ENCODE data around the gene SGMS1. TPM values are rescaled to one million over a fixed set of nuclear protein-coding genes. Genes with fewer than 3 reads are reported as not detected.

The SGMS1 gene
- polyA plus RNA-seq, 1 experiment: 21.1 TPM

DNA sequence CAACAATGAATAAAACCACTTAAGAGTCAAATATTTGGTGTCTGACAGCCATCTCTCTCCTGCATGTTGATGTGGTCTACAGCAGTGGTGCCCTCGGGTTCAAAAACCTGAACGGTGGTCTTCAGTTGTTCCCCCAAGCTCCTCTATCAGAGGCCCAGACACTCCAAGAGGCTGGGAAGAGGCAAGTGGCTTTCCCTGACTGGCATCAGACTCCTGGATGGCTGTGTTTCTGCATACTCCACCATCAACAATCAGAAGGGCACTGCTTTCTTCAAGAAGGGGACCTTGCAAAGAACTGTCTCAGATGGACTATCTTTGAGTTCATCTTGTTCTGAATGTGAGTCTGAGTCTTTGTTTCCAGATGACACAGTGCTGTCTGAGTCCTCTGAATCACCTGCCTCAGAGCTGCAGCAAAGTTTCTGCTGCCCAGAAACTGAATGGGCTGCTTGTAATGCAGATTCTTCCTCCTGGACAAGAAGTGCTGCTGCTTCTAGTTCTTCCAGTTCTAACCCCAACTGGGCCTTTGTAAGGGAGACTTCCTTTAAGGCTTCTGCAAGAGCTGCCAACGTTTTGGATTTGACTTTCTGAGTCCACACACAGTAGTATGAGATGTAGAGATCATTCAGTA is 5.9 kb upstream of the SGMS1 start:
- H3K27me3 ChIP-seq (ENCODE audit: control insufficient read depth, insufficient read depth, low read length): no peaks in the 10 kb centered on the region
- POLR2A ChIA-PET: no interaction called here
- H3K4me3 ChIP-seq (ENCODE audit: low read depth, low read length): no peak overlapping the region
- TF ChIP-seq, protein P1, sequence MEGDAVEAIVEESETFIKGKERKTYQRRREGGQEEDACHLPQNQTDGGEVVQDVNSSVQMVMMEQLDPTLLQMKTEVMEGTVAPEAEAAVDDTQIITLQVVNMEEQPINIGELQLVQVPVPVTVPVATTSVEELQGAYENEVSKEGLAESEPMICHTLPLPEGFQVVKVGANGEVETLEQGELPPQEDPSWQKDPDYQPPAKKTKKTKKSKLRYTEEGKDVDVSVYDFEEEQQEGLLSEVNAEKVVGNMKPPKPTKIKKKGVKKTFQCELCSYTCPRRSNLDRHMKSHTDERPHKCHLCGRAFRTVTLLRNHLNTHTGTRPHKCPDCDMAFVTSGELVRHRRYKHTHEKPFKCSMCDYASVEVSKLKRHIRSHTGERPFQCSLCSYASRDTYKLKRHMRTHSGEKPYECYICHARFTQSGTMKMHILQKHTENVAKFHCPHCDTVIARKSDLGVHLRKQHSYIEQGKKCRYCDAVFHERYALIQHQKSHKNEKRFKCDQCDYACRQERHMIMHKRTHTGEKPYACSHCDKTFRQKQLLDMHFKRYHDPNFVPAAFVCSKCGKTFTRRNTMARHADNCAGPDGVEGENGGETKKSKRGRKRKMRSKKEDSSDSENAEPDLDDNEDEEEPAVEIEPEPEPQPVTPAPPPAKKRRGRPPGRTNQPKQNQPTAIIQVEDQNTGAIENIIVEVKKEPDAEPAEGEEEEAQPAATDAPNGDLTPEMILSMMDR (IDR thresholded peaks at IDR 0.05; ENCODE audit: insufficient read depth, low read depth, low read length): no peak
- DNase-seq (ENCODE audit: low read depth): no peak
- H3K36me3 ChIP-seq (ENCODE audit: control insufficient read depth, insufficient read depth, low read length): no peaks in the 10 kb centered on the region
- CTCF ChIA-PET: no interaction called here

DNA sequence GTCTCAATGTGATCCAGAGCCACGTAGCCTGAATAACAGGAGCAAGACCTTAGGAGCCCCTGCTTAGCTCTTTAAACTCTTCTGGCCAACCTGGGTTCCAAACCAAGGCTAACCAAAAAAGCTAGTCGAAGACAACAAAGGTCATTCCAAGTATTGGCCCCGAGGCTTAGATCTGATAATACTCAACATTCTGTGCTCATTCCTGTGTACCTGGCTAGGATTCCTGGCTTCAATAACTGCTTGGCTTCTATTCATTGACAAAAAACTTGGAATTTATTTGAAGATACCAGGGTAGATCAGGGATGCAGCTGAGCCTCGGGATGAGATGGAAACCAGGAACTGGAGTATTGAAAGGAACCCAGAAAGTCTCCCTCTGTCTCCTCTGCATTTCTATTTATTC is 4.1 kb upstream of the SGMS1 start:
- Histone ChIP-seq H3K4me3 (ENCODE audit: low read depth, low read length) (no peak overlapping the region), H3K36me3 (ENCODE audit: control insufficient read depth, insufficient read depth, low read length) (no peaks in the 10 kb centered on the region), H3K27me3 (ENCODE audit: control insufficient read depth, insufficient read depth, low read length) (no peaks in the 10 kb centered on the region)
- CTCF ChIA-PET: no interaction called here
- TF ChIP-seq, protein P1 (IDR thresholded peaks at IDR 0.05; ENCODE audit: insufficient read depth, low read depth, low read length): no peak
- DNase-seq (ENCODE audit: low read depth): no peak
- POLR2A ChIA-PET: no interaction called here

DNA sequence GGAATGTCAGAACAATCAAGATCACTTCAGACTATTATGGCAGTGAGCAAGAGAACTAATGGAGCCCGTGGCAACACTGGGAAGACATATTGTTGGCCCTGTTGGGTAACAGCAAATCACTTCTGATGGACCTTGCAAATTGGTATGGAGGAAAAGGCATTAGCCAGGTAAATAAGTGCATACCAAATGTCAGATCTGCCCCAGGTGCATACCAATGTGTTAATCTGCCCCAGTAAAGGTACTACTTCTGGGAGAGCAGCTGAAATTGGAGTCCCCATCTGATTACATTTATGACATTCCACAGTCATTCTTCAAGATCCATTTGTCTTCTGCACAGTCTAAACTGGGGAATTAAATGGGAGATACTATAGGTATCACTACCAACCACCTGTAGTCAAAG is 3.7 kb upstream of the SGMS1 start:
- no peak overlapping the region for H3K4me3 ChIP-seq (ENCODE audit: low read depth, low read length)
- POLR2A ChIA-PET: no interaction called here
- CTCF ChIA-PET: no interaction called here
- no peaks in the 10 kb centered on the region for H3K36me3 ChIP-seq (ENCODE audit: control insufficient read depth, insufficient read depth, low read length)
- no peaks in the 10 kb centered on the region for H3K27me3 ChIP-seq (ENCODE audit: control insufficient read depth, insufficient read depth, low read length)
- no peak for DNase-seq (ENCODE audit: low read depth)
- TF ChIP-seq, protein P1 (IDR thresholded peaks at IDR 0.05; ENCODE audit: insufficient read depth, low read depth, low read length): no peak

DNA sequence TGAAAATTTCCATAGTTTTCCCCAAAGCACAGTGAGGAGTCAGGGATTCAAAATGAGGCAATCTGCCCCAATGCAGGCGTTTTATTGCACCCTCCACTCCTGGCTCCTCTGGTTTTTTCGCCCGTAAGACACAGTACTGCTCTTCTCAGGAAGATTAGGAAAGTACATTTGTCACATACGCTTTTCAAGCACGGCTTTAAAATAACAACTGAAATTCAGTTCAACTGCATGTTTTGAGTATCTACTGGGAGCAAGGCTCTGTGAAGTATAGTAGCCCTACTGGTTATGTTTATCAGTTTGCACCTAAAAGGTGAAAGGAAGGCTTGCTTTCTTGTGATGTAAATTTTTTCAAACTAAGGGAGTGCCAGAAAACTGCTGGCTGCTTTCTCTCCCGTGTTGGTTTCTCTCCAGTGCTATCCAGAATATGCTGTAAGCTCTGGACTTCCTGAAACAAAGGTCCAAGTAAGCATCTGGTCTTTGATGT is 1.9 kb upstream of the SGMS1 start:
- ChIA-PET CTCF (interaction anchor here (0.6 to 1.3 kb wide), 6 partner anchors 11 to 325 kb away, joined by 3 to 5 read pairs (median 3); no protein-coding TSS in a partner anchor), POLR2A (no interaction called here)
- no peaks in the 10 kb centered on the region for H3K36me3 ChIP-seq (ENCODE audit: control insufficient read depth, insufficient read depth, low read length)
- peak overlapping the region; percentile 73 for H3K4me3 ChIP-seq (ENCODE audit: low read depth, low read length)
- no peak for DNase-seq (ENCODE audit: low read depth)
- TF ChIP-seq, protein P1 (IDR thresholded peaks at IDR 0.05; ENCODE audit: insufficient read depth, low read depth, low read length): no peak
- no peaks in the 10 kb centered on the region for H3K27me3 ChIP-seq (ENCODE audit: control insufficient read depth, insufficient read depth, low read length)

DNA sequence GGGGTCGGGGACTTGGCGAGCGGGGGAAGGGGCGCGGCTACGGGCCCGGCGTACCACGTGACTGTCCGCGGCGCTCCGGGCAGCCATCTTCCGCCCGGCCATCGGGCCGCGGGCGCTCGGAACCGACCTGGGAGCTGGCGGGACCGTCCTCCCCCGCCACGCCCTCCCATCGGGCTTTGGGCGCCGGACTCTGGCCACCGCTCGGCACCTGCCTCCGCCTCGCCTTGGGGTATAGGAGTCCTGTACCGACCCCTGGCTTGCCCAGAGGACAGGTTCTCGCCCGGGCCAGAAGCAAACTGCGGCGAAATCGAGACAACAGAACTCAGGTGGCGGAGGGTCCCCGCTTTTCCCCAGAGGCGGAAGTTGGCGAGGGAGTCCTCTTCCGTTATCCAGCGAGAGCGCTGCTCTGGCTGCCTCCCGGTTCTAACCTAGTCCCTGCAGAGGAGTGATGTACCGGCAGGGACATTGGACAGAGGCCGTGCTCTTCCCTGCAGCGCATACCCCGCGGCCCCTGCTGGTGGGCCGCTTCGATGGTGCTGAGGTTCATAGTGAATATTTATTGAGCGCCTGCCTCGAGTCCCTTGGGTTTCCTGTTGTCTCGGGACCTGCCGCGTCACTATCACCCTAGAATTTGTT is 1.2 kb upstream of the SGMS1 start:
- POLR2A ChIA-PET: interaction anchor here (0.7 kb wide), 1 partner anchor 299 kb away, joined by 4 read pairs; no protein-coding TSS in a partner anchor
- H3K36me3 ChIP-seq (ENCODE audit: control insufficient read depth, insufficient read depth, low read length): no peaks in the 10 kb centered on the region
- TF ChIP-seq, protein P1 (IDR thresholded peaks at IDR 0.05; ENCODE audit: insufficient read depth, low read depth, low read length): peak; percentile 79
- H3K27me3 ChIP-seq (ENCODE audit: control insufficient read depth, insufficient read depth, low read length): no peaks in the 10 kb centered on the region
- H3K4me3 ChIP-seq (ENCODE audit: low read depth, low read length): peak overlapping the region; percentile 73
- CTCF ChIA-PET: interaction anchor here (0.5 to 1.3 kb wide), 10 partner anchors 11 to 256 kb away, joined by 3 to 5 read pairs (median 3); no protein-coding TSS in a partner anchor
- no peak for DNase-seq (ENCODE audit: low read depth)
